Epidermal melanocyte (primary cell): ENCODE data around the gene CAMTA2.

Experiments
- DNase-seq: peaks from one replicate; pipeline ENCODE4 v3.0.0; 2011; ENCODE audit warnings: low spot score; ENCODE audit not compliant: insufficient read length

Gene CAMTA2

DNA sequence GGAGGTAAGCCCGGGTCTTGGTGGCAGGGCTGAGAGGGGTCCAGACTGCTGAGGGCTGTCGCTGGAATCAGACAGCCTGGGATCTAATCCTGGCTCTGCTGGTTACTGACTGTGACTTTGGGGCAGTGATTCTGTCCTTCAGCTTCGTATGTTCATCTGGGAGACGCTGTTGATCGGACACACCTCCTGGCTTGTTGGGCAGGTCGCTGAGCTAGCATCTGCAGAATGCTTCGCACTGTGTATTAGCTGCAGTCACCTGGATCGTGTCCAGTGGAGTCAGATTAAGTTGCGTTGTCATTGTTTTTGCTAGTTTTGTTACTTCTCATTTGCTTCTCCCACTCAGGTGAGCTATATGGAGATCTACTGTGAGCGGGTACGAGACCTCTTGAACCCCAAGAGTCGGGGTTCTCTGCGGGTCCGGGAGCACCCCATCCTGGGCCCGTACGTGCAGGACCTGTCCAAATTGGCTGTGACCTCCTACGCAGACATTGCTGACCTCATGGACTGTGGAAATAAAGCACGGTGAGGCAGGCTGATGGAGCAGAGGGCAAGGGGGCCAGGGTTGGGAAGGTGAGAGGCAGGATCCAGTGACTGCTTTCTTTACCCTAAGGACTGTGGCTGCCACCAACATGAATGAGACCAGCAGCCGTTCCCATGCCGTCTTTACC is 14.8 kb upstream of the CAMTA2 start:
- no peak for DNase-seq

DNA sequence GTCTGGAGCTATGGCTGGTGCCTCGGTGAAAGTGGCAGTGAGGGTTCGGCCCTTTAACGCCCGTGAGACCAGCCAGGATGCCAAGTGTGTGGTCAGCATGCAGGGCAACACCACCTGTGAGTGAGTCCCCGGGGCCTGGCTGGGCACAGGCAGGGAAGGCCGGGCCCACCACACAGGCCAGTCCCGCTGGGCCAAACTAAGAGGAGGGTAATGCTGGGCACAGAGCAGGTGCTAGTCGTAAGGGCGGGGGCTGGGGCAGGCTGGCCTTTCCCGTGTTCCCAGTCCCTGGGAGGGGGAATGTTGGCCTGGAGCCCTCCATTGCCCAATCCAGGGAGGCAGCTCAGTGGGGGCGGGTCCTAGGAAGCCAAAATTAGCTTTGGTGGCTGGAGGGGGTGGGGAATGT is 12.8 kb upstream of the CAMTA2 start:
- DNase-seq = no peak

DNA sequence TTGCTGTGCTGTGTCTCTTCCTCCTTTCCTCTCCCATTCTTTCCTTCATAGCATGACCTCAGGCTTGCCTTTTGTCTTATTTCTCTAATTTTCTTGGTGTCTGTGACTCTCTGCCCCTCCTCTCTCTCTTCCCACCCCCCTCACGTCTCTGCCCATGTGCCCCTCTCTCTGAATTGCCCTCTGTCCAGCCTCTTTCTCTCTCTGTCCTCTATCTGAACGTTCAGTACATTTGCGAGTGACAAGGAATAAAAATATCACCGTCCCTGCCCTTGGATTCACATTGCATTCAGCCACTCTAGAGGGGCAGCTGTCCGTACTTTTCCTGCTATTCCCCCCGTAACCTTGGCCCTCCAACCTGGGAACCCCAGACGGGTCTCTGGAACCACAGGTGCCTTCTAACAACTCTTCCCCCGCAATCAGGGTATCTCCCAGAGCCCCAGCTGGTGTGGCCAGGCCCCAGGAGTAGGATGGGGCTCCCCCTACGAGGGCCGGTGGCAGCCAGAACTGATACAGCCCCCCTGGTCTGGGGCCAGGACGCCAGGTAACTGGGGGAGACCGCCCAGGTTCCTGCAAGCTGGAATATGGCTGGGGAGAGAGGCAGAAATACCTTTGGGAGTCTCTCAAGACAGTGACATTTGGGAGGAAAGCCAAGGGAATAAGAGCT is 12.1 kb upstream of the CAMTA2 start:
- DNase-seq = no peak

DNA sequence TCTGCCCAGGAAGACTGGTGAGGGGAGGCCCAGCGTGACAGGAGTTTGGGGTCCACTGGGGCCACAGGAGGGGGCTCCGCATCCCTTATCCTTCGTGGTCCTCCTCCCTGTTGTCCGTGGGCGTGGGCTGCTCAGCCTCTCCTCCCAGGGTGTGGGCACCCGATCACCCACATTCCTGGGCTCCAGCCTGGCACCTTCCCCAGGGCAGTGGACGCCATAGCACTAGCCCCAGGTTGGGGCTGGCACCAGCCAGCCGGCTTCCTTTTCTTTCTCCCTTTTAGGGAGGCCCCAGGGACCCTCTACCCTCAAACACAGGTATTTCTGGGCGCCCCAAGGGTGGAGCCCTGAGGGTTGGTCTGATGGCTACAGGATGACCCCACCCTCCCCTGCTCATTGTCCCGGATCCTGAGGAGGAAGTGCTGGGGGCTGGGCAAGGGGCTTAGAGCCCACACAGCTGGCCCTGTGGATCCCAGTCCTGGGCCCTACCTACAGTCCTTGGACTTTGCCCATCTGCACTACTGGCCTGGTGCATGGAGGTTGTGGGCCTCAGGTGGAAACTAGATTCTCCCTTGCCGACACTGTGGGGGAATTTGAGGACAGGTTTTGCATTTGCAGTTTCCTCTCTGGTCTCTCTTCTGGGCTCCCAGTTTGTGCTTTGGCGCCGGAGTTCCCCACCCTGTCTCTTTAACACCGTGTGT is 11.4 kb upstream of the CAMTA2 start:
- DNase-seq = no peak

DNA sequence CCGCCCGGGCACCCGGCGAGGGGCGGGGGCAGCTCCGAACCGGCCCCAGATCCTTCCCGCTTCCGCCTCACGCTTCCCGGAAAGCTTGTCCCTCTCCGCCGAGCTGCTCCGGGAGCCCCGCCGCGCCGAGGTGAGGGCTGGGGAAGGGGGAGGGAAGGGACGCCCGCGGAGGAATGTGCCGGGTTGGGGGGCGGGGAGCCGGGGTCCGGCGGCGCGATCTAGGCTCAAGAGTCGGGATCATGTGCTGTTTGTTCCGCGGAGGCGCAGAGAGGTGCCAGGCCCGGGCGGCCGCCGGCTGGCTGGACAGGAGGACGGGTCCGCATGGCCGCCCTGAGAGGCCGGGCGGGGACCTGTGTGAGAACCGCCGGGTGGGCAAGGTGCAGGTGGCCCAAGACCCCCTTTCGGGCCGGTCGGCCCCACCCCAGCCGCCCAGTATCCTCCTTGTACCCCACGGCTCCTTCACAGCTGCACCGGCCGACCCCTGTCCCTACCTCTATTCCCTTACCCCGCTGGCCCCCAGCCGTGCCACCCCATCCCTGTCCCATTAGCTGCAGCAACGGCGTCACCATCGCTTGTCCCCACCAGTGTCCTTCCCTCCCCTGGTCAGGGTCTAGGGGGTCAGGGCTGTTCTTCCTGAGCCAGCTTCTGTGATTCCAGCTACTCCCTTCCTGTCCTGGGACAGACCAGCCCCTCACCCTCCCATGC is 10.7 kb upstream of the CAMTA2 start:
- no peak for DNase-seq

DNA sequence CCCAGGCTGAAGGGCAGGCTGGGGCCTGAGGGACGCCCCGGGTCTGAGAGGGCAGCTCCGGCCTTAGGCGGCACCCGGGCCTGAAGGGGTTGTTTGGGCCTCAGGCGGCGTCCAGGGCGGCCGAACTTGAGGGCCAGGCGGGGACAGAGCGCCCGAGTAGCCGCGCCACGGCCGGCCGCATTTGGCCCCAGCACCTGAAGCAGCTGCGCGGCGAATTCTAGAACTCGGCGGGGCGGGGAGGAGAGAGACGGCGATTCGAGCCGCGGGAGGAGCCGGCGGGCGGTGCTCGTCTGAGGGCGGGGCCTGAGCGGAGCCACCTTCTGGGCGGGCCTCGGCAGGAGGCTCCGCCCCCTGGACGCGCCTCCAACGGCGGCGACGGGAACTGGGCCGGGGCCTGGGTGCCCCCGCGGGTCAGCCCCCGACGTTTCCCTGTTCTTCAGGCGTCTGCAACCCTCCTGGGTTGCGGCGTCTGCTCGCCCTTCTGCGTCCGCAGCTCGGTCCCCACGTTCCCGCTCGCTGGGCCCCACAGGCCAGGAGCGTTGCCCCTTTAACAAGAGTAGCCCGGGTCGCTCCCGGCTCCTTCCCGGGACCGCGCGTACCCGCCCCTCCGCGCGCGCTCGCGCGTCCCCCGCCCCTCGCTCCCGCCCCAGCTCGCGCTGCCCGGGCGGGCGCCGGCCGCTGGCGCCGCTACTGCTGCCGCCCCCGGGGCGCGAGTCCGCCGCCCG is 10.0 kb upstream of the CAMTA2 start, which contains the start of the genes INCA1 and KIF1C:
INCA1 (minus strand) TSS at position 221 of the 725 bp plus-strand sequence. CDS start 3,085 bp downstream, outside the sequence.
KIF1C (plus strand) TSS at position 649 of the 725 bp plus-strand sequence. CDS start 2,297 bp downstream, outside the sequence.
- DNase-seq = peak; percentile 97

DNA sequence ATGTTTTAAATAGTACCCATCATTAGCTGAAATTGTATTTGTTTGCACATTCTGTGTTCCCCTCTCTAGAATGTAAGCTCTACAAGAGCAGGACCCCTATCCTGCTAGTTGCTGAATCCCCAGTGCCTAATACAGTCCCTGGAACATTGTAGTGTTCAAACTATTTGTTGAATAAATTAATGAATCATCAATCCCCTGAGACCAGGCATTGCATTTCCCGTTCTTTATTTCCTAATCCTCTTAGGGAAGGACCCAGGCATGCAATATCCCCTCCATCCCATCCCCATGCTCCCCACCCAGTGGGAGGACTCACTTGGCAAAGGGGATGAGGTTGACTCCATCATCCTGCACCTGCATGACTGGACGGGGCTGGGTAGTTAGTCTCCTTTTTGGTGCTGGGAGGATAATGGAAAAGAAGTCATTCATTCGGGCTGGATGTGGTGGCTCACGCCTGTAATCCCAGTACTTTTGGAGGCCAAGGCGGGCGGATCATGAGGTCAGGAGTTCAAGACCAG is 6.7 kb upstream of the CAMTA2 start:
- no peak for DNase-seq

DNA sequence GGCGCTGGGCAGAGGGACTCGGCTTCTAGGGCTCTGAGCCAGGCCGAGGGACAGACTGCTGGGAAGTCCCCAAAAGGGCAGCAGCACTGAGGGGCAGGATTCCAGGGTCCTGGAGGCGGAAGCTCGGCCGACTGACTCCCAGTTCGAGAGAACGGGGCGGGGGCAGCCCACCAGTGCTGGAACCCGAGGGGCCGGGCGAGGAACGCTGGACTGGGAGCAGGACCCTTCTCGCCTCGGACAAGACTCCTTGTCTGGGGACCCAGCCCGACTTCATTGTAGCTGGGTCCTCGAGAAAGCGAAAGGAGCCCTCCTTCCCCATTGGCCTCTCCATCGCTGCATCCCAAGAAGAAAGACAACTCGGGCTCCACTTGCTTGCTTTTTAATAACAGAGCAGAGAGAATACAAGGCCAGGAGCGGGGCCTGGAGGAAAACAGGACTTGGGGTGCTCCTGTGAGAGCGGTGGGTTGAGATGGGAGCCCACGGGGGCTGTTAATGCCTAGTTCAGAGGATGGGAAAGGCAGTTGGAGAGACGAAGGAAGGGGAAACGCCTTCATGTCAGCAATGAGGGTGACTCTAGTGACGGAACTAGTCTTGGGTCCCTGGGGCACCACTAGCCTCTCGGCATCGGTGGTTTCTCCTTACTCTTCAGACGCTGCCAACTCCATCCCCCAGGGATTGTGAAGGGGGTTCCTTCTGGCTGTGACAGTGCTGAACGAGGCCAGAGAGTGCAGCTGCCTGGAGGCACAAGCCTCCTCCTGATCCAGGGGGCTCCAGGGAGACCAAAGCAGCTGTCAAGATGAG is 492 bp upstream of the CAMTA2 start:
- no peak for DNase-seq

DNA sequence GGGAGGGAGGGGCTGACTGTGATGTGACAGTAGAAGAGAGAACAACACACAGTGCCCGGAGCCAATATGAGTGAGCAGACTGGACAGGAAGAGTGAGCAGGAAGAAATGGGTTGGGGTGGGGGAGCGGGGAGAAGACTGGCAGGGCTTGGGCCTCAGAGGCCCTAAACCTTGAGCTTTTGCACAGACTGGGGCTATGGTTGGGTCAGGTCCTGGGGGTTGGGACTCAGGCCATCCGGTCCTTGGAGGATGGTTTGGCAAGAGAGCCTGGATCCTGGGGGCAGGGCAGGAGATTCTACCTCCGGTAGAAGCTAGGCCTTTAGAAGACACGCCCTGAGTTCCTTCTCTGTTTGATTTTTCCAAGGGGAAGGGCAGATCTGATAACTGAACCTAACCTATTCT is 1.1 kb downstream of the CAMTA2 start:
- DNase-seq = no peak

DNA sequence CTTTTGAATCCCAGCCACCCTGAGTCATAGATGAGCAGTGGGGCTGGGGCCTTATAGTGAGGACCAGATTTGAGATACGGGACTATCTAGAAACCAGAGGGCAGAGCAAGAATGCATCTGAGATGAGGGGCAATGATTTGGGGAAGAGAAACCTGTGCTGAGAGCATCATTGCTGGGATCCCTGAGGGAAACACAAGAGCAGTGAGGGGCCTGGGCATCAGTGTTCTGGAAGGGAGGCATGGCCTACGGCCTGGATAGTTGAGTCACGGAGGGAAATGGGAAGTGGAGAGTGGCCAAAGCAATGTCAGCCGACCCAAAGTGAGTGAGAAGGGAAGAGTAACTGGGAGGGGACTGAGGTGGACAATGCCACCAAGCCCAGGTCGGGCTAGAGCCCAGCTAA is 5.2 kb downstream of the CAMTA2 start:
- no peak for DNase-seq

DNA sequence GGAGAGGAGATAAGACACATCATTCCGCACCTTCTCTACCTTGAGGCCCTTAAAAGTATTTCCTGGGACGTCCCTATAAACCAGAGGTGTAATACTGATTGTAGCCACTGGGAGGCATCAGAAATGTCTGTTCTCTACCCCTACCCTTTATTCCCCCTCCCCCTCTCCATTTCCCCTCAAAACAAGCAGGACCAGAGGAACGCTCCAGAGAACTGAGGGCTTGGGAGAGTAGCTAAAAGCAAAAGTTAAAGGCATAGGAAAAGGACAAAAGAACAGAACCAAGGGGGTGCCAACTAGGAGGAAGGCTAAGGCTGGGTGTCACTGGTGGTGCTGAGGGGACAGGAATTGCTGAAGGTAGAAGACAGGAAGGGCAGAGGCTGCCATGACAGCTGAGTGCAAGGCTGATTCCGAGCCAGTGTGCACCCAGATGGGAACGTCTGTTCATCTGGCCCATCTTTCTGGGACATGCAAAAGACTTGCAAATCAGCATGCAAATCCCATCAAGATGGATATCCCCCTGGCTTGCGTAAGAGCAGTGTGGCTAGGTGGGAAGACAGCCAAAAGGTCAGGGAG is 6.7 kb downstream of the CAMTA2 start:
- DNase-seq = peak; percentile 75

DNA sequence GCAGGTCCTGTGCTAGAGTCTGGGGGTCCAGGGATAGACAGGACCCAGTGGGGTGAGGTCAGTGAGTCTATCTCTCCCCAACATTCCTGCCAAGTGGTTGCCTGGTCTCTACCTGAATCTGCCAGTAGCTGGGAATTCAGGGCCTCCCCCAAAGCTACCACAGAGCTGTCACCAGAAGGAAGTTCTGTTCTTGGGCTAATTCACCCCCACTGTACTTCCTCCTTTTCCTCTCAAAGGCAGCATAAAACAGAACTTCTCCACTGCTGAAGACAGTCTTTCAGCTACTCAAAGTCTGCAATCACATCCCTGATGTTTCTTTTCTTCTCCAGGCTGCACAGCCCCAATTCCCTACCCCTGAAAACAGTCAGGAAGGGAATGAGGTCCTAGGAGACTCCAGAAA is 8.7 kb downstream of the CAMTA2 start:
- DNase-seq = no peak

DNA sequence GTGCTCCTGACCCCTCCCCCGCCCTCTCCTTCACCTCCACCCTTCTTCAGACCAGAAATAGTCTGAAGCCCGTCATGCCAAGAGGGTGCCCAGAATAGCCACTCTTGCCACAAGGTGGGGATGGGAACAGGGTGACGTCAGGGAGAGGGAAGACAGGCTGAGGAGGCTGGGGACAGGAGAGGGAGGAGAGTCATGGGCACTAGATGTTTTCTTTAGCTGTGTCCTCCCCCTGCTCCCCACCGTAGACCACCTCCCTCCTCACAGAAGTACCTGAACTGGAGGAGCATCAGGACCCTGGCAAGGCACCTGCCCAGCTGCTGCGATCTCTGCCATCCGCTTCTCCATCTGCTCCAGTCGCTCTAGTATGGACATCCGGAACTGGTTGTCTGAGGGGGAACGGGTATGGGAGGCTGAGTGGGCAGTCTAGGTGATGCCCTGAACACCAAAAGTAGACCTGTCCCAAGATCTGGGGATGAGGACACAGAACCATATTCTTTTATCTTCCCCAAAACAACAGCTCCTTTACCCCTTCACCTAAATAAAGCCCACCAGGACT is 13.3 kb downstream of the CAMTA2 start:
- no peak for DNase-seq

DNA sequence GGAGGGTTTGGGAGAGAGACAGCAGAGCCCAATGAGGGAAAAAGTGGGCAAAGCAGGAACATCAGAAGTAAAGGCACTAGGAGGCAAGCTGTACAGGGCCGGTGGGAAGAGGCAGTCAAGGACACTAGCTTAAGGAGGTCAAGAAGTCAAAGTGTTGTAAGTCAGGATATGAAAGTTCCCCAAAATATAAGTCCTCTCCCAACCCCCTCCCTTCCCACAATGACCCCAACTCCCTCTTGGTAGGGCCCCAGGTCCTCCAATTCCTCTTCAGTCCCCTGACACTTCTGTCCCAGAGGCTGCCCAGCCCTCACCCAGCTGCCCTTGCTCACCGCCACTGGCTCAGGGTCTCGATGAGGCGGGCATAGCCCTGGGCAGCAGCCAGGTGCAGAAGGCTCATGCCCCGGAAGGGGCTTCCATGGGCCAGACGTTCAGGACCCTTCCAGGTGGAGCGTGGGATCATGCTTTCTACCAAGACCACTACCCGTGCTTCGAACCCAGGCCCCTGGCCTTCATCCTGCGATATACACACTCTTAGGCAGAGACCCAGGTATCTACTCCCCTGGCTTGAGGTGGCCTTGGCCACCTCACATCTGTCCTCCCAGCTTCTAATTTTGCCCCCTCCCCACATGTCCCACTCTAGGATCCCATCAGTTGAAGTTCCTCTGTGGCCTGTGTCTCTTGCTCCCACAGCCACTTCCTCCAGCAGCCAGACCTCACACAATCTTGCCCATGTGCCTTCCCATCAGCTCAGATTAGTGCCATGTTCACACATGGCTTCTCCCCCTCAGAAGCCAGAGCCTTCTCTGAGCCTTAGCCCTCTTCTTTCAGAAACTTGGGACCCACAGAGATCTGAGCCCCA is 14.0 kb downstream of the CAMTA2 start:
- DNase-seq = no peak

DNA sequence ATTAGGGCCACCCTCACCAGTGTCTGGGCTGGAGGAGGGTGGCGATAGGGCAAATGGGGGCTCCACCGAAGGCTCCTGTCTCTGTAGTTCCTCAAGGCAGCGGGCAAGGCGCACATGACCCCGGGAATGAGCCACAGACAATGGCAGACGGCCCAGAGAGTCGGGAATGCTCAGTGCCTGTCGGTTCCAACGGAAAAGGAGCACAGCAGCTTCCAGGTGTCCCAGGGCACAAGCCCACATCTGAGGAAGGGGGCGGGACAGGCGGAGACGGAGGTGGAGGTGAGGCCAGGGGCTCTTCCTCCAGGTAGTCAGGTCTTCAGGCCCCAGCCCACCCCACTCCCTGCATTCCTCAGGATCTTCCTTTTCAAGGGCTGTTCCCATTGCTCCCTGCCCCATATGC is 14.7 kb downstream of the CAMTA2 start:
- no peak for DNase-seq

DNA sequence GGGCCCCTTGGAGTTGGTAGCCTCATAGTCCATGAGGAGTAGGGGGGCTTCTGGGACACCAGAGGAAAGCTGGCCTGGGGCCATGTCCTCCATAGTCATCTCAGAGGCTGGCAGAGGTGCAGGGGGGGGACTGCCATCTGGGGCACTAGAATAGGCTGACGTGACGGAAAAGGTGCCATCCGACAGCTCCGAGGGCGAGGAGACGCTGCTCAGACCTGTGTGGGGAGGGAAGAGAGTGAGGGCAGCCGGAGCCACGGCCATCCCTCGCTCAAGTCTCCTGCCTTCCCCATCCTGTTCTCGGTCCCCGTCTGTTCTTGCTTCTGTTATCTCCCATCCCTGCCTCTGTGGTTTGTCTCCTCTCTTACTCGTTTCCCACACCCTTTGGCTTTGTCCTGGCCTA is 15.2 kb downstream of the CAMTA2 start:
- DNase-seq = no peak

DNA sequence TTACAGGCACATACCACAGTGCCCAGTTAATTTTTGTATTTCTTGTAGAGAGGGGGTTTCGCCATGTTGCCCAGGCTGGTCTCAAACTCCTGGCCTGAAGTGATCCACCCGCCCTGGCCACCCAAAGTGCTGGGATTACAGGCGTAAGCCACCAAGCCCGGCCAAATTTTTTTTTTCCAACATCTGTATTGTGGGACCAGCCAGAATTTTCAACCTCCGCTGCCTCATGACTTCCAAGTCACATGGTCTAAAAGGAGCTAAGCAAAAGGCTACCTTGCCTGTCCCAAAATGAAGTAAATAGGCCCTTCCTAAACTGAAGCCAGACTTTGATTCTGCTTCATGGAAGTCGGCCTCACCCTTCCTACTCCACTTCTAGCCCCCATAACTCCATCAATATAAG is 15.6 kb downstream of the CAMTA2 start:
- no peak for DNase-seq

DNA sequence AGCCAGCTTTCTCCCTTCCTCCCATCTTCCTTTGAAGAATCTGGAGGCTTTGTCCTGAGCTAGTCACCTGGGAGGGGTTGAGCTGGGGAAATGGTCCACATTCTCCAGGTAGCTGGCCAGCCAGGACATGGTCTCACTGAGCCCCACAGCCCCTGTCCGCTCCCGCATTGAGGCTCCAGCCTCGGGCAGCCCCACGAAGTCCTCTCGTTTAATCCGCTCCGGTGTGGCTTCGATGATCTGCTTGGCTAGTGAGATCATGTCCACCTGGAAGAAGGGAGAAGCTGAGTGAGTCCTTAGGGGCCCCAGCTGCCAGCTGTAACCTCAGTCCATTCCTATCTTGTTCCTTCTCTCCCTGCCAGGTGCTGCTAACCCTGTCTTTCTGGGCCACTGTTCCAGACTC is 17.2 kb downstream of the CAMTA2 start:
- DNase-seq = no peak
